Activated T-cell treated with anti-CD3 and anti-CD28 coated beads, Interleukin-2, amount 50 U/mL, for 24 hours (primary cell): ENCODE data around the gene COL18A1.

Experiments used
- DNase-seq: peaks from one replicate; pipeline ENCODE4 v3.0.0-alpha.2; 2020
- H3K27ac Mint-ChIP-seq: 2 replicates; pipeline ENCODE4 v1.8.0; 2020; ENCODE audit warnings: mild to moderate bottlenecking, mixed read lengths
- H3K27me3 Mint-ChIP-seq: 2 replicates; pipeline ENCODE4 v1.8.0; 2020; ENCODE audit warnings: mixed read lengths
- H3K36me3 Mint-ChIP-seq: 2 replicates; pipeline ENCODE4 v1.8.0; 2020; ENCODE audit warnings: low read depth, mixed read lengths
- H3K4me1 Mint-ChIP-seq: 2 replicates; pipeline ENCODE4 v1.8.0; 2020; ENCODE audit warnings: low read depth, mixed read lengths
- H3K4me3 Mint-ChIP-seq: 2 replicates; pipeline ENCODE4 v1.8.0; 2020; ENCODE audit warnings: mild to moderate bottlenecking, moderate library complexity, mixed read lengths
- H3K9me3 Mint-ChIP-seq: 2 replicates; pipeline ENCODE4 v1.8.0; 2020; ENCODE audit warnings: mixed read lengths

The COL18A1 gene

GRCh38 chr21:45408271-45408791 lies 3.4 kb downstream of the COL18A1 start:
- Mint-ChIP-seq H3K27me3 (peaks cover 50% of the 10 kb centered on the region), H3K4me3 (no peak overlapping the region), H3K9me3 (no peaks in the 10 kb centered on the region), H3K4me1 (peaks cover 13% of the 10 kb centered on the region), H3K36me3 (no peaks in the 10 kb centered on the region), H3K27ac (no peak overlapping the region)
- DNase-seq, result no peak

GRCh38 chr21:45408801-45409261 lies 3.9 kb downstream of the COL18A1 start:
- H3K27me3 Mint-ChIP-seq, result peaks cover 45% of the 10 kb centered on the region
- H3K4me3 Mint-ChIP-seq, result no peak overlapping the region
- peaks cover 11% of the 10 kb centered on the region for H3K4me1 Mint-ChIP-seq
- no peaks in the 10 kb centered on the region for H3K9me3 Mint-ChIP-seq
- H3K36me3 Mint-ChIP-seq, result no peaks in the 10 kb centered on the region
- no peak for DNase-seq
- H3K27ac Mint-ChIP-seq, result no peak overlapping the region

GRCh38 chr21:45409466-45410150 lies 4.6 kb downstream of the COL18A1 start:
- Mint-ChIP-seq H3K27ac (no peak overlapping the region), H3K9me3 (no peaks in the 10 kb centered on the region), H3K36me3 (no peaks in the 10 kb centered on the region), H3K4me1 (peaks cover 6% of the 10 kb centered on the region), H3K27me3 (peaks cover 39% of the 10 kb centered on the region), H3K4me3 (no peak overlapping the region)
- DNase-seq, result no peak

- Mint-ChIP-seq H3K36me3 (no peaks in the 10 kb centered on the region), H3K27me3 (peaks cover 39% of the 10 kb centered on the region), H3K9me3 (no peaks in the 10 kb centered on the region), H3K4me3 (no peak overlapping the region), H3K4me1 (peaks cover 6% of the 10 kb centered on the region), H3K27ac (no peak overlapping the region)
- no peak for DNase-seq
Measured at GRCh38 chr21:45410151-45410864, 5.3 kb downstream of the COL18A1 start.

GRCh38 chr21:45410865-45411809 lies 6.2 kb downstream of the COL18A1 start:
- DNase-seq, result no peak

GRCh38 chr21:45411810-45412206 lies 6.8 kb downstream of the COL18A1 start:
- no peaks in the 10 kb centered on the region for H3K4me1 Mint-ChIP-seq

More at GRCh38 chr21:45410865-45411809, 6.2 kb downstream of the COL18A1 start:
- no peaks in the 10 kb centered on the region for H3K36me3 Mint-ChIP-seq
- no peak overlapping the region for H3K27ac Mint-ChIP-seq
- H3K27me3 Mint-ChIP-seq, result peaks cover 38% of the 10 kb centered on the region
- peaks cover 6% of the 10 kb centered on the region for H3K4me1 Mint-ChIP-seq
- H3K4me3 Mint-ChIP-seq, result no peak overlapping the region
- no peaks in the 10 kb centered on the region for H3K9me3 Mint-ChIP-seq

GRCh38 chr21:45412491-45412890 lies 7.5 kb downstream of the COL18A1 start:
- no peak overlapping the region for H3K4me3 Mint-ChIP-seq
- no peaks in the 10 kb centered on the region for H3K9me3 Mint-ChIP-seq
- H3K36me3 Mint-ChIP-seq, result no peaks in the 10 kb centered on the region
- peaks cover 25% of the 10 kb centered on the region for H3K27me3 Mint-ChIP-seq
- no peak for DNase-seq
- no peaks in the 10 kb centered on the region for H3K4me1 Mint-ChIP-seq
- H3K27ac Mint-ChIP-seq, result no peak overlapping the region

More at GRCh38 chr21:45411810-45412206, 6.8 kb downstream of the COL18A1 start:
- Mint-ChIP-seq H3K27ac (no peak overlapping the region), H3K4me3 (no peak overlapping the region), H3K36me3 (no peaks in the 10 kb centered on the region), H3K27me3 (peaks cover 31% of the 10 kb centered on the region), H3K9me3 (no peaks in the 10 kb centered on the region)
- no peak for DNase-seq

GRCh38 chr21:45412909-45413611 lies 8.1 kb downstream of the COL18A1 start:
- no peaks in the 10 kb centered on the region for H3K36me3 Mint-ChIP-seq
- no peak overlapping the region for H3K4me3 Mint-ChIP-seq
- no peaks in the 10 kb centered on the region for H3K4me1 Mint-ChIP-seq
- no peaks in the 10 kb centered on the region for H3K9me3 Mint-ChIP-seq
- H3K27ac Mint-ChIP-seq, result no peak overlapping the region
- peaks cover 19% of the 10 kb centered on the region for H3K27me3 Mint-ChIP-seq
- DNase-seq, result no peak

GRCh38 chr21:45413922-45414321 lies 9.0 kb downstream of the COL18A1 start:
- no peak for DNase-seq
- H3K4me3 Mint-ChIP-seq, result no peak overlapping the region
- no peaks in the 10 kb centered on the region for H3K9me3 Mint-ChIP-seq
- no peaks in the 10 kb centered on the region for H3K36me3 Mint-ChIP-seq
- no peaks in the 10 kb centered on the region for H3K4me1 Mint-ChIP-seq
- peaks cover 13% of the 10 kb centered on the region for H3K27me3 Mint-ChIP-seq
- H3K27ac Mint-ChIP-seq, result no peak overlapping the region

GRCh38 chr21:45414396-45415187 lies 9.6 kb downstream of the COL18A1 start:
- no peak overlapping the region for H3K4me3 Mint-ChIP-seq
- no peaks in the 10 kb centered on the region for H3K4me1 Mint-ChIP-seq
- DNase-seq, result no peak
- H3K27me3 Mint-ChIP-seq, result peaks cover 6% of the 10 kb centered on the region
- H3K27ac Mint-ChIP-seq, result no peak overlapping the region
- H3K36me3 Mint-ChIP-seq, result no peaks in the 10 kb centered on the region
- no peaks in the 10 kb centered on the region for H3K9me3 Mint-ChIP-seq

GRCh38 chr21:45415188-45415942 lies 10.4 kb downstream of the COL18A1 start:
- H3K36me3 Mint-ChIP-seq, result no peaks in the 10 kb centered on the region
- peaks cover 3% of the 10 kb centered on the region for H3K27me3 Mint-ChIP-seq
- H3K4me3 Mint-ChIP-seq, result no peak overlapping the region
- DNase-seq, result no peak
- no peaks in the 10 kb centered on the region for H3K4me1 Mint-ChIP-seq
- no peaks in the 10 kb centered on the region for H3K9me3 Mint-ChIP-seq
- no peak overlapping the region for H3K27ac Mint-ChIP-seq

- H3K4me1 Mint-ChIP-seq, result no peaks in the 10 kb centered on the region
- no peaks in the 10 kb centered on the region for H3K9me3 Mint-ChIP-seq
- no peak for DNase-seq
- no peak overlapping the region for H3K27ac Mint-ChIP-seq
- H3K27me3 Mint-ChIP-seq, result peaks cover 3% of the 10 kb centered on the region
- H3K4me3 Mint-ChIP-seq, result no peak overlapping the region
- H3K36me3 Mint-ChIP-seq, result no peaks in the 10 kb centered on the region
Measured at GRCh38 chr21:45415943-45416611, 11.1 kb downstream of the COL18A1 start.
